Activated CD8-positive, alpha-beta T cell treated with anti-CD3 and anti-CD28 coated beads, Interleukin-2, amount 10 ng/mL, durations not matched to agents 7 days and 5 days (primary cell): ENCODE data around the gene NEU2. TPM values are rescaled to one million over a fixed set of nuclear protein-coding genes. Genes with fewer than 3 reads are reported as not detected.

Experiments used
- ATAC-seq: fragments of 150-1000 bp; cut with Tn5 transposase; one replicate; pipeline ENCODE4 v1.10.0; 2021; ENCODE audit warnings: moderate library complexity
- CTCF ChIA-PET: fragments of 350-600 bp; sonication (Branson Sonifier 250); formaldehyde crosslinking; loops from one replicate; lab custom pipeline; 2021; ENCODE audit warnings: antibody characterized with exemption; lab: Charles Lee
- POLR2A ChIA-PET: fragments of 350-600 bp; sonication (Branson Sonifier 250); formaldehyde crosslinking; loops from one replicate; lab custom pipeline; 2021; ENCODE audit warnings: antibody characterized with exemption; lab: Charles Lee
- DNase-seq: peaks from one replicate; pipeline ENCODE4 v3.0.0-alpha.2; 2020
- H3K27ac Mint-ChIP-seq: one replicate; pipeline ENCODE4 v1.8.0; 2021; ENCODE audit warnings: mild to moderate bottlenecking, mixed read lengths
- H3K27me3 Mint-ChIP-seq: one replicate; pipeline ENCODE4 v1.8.0; 2021; ENCODE audit warnings: low read depth, mixed read lengths
- H3K36me3 Mint-ChIP-seq: one replicate; pipeline ENCODE4 v1.8.0; 2021; ENCODE audit warnings: low read depth, mixed read lengths
- H3K4me1 Mint-ChIP-seq: one replicate; pipeline ENCODE4 v1.8.0; 2021; ENCODE audit warnings: low read depth, mixed read lengths
- H3K4me3 Mint-ChIP-seq: one replicate; pipeline ENCODE4 v1.8.0; 2021; ENCODE audit warnings: mild to moderate bottlenecking, mixed read lengths
- H3K9me3 Mint-ChIP-seq: one replicate; pipeline ENCODE4 v1.8.0; 2022; ENCODE audit warnings: mixed read lengths; ENCODE audit not compliant: insufficient read depth
- total RNA-seq, 2 experiments: library from RNA; stranded (reverse); gene quantifications; one replicate each; pipeline ENCODE4 v1.2.3, GENCODE V29; 2021

The NEU2 gene
- total RNA-seq, 2 experiments from 2014 or later: not detected

DNA sequence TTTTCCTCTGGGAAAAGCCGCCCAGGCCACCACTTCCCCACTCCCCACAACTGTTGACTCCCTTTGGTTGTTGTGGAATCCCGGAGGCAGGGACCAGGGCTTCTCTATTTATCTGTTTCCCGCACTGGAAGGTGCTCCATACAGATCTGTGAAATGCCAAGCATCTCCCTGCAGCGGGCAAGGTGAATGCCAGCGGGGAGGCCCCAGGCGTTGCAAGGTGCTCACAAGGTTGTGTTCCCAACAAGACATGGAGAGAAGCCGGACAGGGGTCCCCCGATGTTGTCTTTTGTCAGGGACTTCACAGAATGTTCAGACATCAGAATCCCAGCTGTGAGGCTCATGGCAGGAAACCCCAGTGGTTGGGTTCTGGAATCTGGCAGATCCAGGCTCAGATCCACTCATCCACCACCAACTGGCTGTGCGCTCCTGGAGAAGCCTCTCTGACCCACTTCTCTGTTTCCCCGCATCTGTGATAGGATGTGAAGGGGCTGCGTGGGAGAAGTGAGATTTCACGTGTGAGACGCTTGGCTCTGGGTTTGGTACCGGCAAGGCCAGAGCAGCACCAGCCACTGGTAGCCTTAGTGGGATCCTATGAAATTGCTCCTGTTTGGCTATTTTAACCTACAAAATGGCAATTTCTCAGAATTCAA lies 8.6 kb upstream of the NEU2 start:
- Mint-ChIP-seq H3K4me3 (no peak overlapping the region), H3K27ac (no peak overlapping the region), H3K4me1 (no peaks in the 10 kb centered on the region), H3K36me3 (no peaks in the 10 kb centered on the region), H3K9me3 (no peaks in the 10 kb centered on the region), H3K27me3 (peaks cover 2% of the 10 kb centered on the region)
- ChIA-PET CTCF (no interaction called here), POLR2A (no interaction called here)
- DNase-seq: no peak
- no peak for ATAC-seq

DNA sequence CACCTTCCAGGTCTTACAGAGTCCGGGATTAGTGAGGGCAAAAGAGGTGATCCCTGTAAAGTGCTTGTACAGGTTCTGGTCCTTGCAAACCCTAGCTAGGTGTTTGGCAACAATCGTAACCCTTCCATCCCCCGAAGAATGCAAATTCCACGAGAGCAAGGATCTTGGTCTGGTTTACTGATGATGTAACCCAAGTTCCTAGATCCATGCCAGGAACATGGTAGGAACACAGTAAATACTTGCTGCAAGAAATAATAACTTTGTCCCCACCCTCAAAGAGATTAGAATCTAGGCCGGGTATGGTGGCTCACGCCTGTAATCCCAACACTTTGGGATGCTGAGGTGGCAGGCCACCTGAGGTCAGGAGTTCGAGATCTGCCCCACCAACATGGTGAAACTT lies 6.8 kb upstream of the NEU2 start:
- CTCF ChIA-PET: no interaction called here
- Mint-ChIP-seq H3K4me1 (no peaks in the 10 kb centered on the region), H3K9me3 (no peaks in the 10 kb centered on the region), H3K27me3 (peaks cover 2% of the 10 kb centered on the region), H3K4me3 (no peak overlapping the region), H3K36me3 (no peaks in the 10 kb centered on the region), H3K27ac (no peak overlapping the region)
- DNase-seq (no peak), ATAC-seq (no peak)
- POLR2A ChIA-PET: no interaction called here

DNA sequence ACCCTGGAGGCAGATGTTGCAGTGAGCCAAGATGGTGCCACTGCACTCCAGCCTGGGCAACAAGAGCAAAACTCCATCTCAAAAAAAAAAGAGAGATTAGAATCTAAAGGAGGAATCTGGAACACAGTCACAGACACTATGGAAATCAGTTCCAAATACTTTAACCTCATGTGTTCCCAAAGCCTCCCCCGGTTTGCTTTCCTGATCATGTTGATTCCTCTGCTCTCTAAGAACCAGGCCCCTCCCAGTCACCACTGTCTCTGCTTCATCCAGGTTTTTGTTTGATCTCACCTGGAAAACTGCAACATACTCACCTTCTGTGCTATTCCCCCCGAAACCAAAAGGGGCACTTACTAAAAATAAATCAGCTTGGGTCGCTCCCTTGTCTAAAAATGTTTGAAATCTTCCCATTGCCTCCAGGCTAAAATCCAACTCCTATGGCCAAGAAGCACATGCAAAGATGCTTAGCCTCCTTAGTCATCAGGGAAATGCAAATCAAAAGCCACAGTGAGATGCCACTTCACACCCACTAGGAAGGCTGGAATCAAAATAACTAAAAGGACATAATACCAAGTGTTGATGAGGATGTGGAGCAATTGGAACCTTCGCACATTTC lies 6.2 kb upstream of the NEU2 start:
- ATAC-seq (no peak), DNase-seq (no peak)
- Mint-ChIP-seq H3K4me1 (no peaks in the 10 kb centered on the region), H3K27ac (no peak overlapping the region), H3K4me3 (no peak overlapping the region), H3K27me3 (peaks cover 2% of the 10 kb centered on the region), H3K36me3 (no peaks in the 10 kb centered on the region), H3K9me3 (no peaks in the 10 kb centered on the region)
- POLR2A ChIA-PET: no interaction called here
- CTCF ChIA-PET: no interaction called here

- H3K27ac Mint-ChIP-seq: no peak overlapping the region
- H3K4me3 Mint-ChIP-seq: no peak overlapping the region
- H3K36me3 Mint-ChIP-seq: no peaks in the 10 kb centered on the region
Observed at GRCh38 chr2:233029321-233029720, 3.2 kb upstream of the NEU2 start.

GRCh38 chr2:233031556-233032500 lies 644 bp upstream of the NEU2 start:
- ChIA-PET CTCF (no interaction called here), POLR2A (no interaction called here)
- DNase-seq (no peak), ATAC-seq (no peak)
- Mint-ChIP-seq H3K9me3 (no peaks in the 10 kb centered on the region), H3K36me3 (no peaks in the 10 kb centered on the region), H3K4me1 (no peaks in the 10 kb centered on the region), H3K4me3 (no peak overlapping the region), H3K27me3 (no peaks in the 10 kb centered on the region), H3K27ac (no peak overlapping the region)

More at GRCh38 chr2:233029321-233029720, 3.2 kb upstream of the NEU2 start:
- CTCF ChIA-PET: interaction anchor here (0.6 to 2.8 kb wide), 9 partner anchors 11 to 271 kb away, joined by 3 to 13 read pairs (median 3); no protein-coding TSS in a partner anchor
- peaks cover 2% of the 10 kb centered on the region for H3K27me3 Mint-ChIP-seq
- H3K9me3 Mint-ChIP-seq: no peaks in the 10 kb centered on the region
- no peaks in the 10 kb centered on the region for H3K4me1 Mint-ChIP-seq
- ATAC-seq (no peak), DNase-seq (no peak)
- POLR2A ChIA-PET: no interaction called here

- CTCF ChIA-PET: interaction anchor here (0.6 to 1.1 kb wide), 2 partner anchors 20 to 1333 kb away, joined by 3 to 4 read pairs; no protein-coding TSS in a partner anchor
Observed at GRCh38 chr2:233033672-233034071, 1.2 kb downstream of the NEU2 start.

DNA sequence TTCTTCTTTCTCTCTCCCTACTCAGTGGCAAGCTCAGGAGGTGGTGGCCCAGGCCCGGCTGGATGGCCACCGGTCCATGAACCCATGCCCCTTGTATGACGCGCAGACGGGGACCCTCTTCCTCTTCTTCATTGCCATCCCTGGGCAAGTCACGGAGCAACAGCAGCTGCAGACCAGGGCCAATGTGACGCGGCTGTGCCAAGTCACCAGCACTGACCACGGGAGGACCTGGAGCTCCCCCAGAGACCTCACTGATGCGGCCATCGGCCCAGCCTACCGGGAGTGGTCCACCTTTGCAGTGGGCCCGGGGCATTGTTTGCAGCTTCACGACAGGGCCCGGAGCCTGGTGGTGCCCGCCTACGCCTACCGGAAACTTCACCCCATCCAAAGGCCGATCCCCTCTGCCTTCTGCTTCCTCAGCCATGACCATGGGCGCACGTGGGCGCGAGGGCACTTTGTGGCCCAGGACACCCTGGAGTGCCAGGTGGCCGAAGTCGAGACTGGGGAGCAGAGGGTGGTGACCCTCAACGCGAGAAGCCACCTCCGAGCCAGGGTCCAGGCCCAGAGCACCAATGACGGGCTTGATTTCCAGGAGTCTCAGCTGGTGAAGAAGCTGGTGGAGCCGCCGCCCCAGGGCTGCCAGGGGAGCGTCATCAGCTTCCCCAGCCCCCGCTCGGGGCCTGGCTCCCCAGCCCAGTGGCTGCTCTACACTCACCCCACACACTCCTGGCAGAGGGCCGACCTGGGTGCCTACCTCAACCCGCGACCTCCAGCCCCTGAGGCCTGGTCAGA lies 1.8 kb downstream of the NEU2 start:
- POLR2A ChIA-PET: no interaction called here
- CTCF ChIA-PET: interaction anchor here (1.1 kb wide), 1 partner anchor 19 kb away, joined by 4 read pairs; no protein-coding TSS in a partner anchor

More at GRCh38 chr2:233033672-233034071, 1.2 kb downstream of the NEU2 start:
- POLR2A ChIA-PET: no interaction called here
- Mint-ChIP-seq H3K9me3 (no peaks in the 10 kb centered on the region), H3K27ac (no peak overlapping the region), H3K36me3 (no peaks in the 10 kb centered on the region), H3K4me3 (no peak overlapping the region), H3K27me3 (no peaks in the 10 kb centered on the region), H3K4me1 (no peaks in the 10 kb centered on the region)
- no peak for DNase-seq
- ATAC-seq: no peak

DNA sequence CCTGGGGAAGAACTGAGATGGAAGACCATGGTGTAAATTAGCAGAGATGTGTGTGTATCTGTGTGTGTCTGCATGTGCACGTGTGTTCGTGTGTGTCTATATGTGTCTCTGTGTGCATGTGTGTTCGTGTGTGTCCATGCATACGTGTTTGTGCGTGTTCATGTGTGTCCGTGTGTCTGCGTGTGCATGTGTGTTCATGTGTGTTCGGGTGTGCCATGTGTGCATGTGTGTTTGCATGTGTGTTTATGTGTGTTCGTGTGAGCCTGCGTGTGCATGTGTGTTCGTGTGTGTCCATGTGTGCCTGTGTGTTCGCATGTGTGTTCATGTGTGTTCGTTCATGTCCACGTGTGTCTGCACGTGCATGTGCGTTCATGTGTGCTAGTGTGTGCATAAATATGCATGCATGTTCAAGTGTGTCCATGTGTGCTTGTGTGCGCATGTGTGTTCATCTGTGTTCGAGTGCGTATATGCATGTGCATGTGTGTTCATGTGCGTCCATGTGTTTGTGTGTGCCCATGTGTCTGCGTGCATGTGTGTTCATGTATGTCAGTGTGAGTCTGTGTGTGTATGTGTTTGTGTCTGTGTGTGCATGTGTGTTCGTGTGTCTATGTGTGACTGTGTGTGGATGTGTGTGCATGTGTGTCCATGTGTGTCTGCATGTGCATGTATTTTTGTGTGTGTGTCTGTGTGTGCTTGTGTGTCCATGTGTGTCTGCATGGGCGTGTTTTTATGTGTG lies 3.1 kb downstream of the NEU2 start:
- H3K4me3 Mint-ChIP-seq: no peak overlapping the region
- H3K27me3 Mint-ChIP-seq: no peaks in the 10 kb centered on the region
- no peaks in the 10 kb centered on the region for H3K4me1 Mint-ChIP-seq
- ChIA-PET POLR2A (no interaction called here), CTCF (no interaction called here)
- DNase-seq (no peak), ATAC-seq (no peak)
- H3K9me3 Mint-ChIP-seq: no peaks in the 10 kb centered on the region
- no peaks in the 10 kb centered on the region for H3K36me3 Mint-ChIP-seq
- H3K27ac Mint-ChIP-seq: no peak overlapping the region

More for the DNA sequence above, 1.8 kb downstream of the NEU2 start:
- Mint-ChIP-seq H3K27ac (no peak overlapping the region), H3K9me3 (no peaks in the 10 kb centered on the region), H3K27me3 (no peaks in the 10 kb centered on the region), H3K4me1 (no peaks in the 10 kb centered on the region), H3K4me3 (no peak overlapping the region), H3K36me3 (no peaks in the 10 kb centered on the region)
- DNase-seq (no peak), ATAC-seq (no peak)

DNA sequence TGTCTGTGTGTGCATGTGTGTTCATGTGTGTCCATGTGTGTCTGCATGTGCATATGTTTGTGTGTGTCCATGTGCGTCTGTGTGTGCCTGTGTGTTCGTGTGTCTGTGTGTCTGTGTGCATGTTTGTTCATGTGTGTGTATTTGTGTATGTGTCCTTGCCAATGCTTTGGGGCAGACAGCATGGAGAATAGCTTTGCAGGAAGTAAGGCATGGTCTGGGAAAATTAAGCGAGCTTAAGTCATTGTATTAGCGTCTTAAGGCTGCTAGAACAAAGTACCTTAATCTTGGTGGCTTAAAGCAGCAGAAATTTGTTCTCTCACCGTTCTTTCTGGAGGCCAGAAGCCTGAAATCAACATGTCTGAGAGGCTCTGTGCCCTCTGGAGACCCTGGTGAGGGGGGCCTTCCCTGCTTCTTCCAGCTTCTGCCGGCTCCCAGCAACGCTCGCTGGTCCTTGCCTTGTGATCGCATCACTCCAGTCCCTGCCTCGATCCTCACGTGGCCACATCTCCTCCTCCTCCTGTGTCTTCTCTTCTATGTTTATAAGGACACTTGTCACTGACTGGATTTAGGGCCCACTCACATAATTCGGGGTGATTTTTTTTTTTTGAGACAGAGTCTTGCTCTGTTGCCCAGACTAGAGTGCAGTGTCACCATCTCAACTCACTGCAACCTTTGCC lies 3.8 kb downstream of the NEU2 start:
- Mint-ChIP-seq H3K27ac (no peak overlapping the region), H3K4me1 (no peaks in the 10 kb centered on the region), H3K4me3 (no peak overlapping the region), H3K9me3 (no peaks in the 10 kb centered on the region), H3K36me3 (no peaks in the 10 kb centered on the region), H3K27me3 (peaks cover 2% of the 10 kb centered on the region)
- DNase-seq: no peak
- CTCF ChIA-PET: no interaction called here
- POLR2A ChIA-PET: no interaction called here
- ATAC-seq: no peak

DNA sequence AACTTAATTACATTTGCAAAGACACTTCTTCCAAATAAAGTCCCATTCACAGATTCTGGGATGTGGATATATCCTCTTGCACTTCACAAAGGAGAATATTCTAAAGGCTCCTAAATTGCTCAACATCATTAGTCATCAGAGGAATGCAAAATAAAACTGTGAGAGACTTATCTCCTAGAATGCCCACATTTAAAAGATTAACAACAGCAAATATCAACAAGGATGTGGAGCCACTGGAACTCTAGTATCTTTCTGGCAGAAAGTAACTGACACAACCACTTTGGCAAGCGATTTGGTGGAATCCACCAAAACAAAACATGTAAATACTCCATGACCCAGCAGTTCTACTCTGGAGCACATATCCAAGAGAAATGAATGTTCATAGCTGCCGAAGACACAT lies 4.6 kb downstream of the NEU2 start:
- no peaks in the 10 kb centered on the region for H3K4me1 Mint-ChIP-seq
- CTCF ChIA-PET: no interaction called here
- no peak for ATAC-seq

More for the DNA sequence above, 4.6 kb downstream of the NEU2 start:
- peaks cover 2% of the 10 kb centered on the region for H3K27me3 Mint-ChIP-seq
- no peaks in the 10 kb centered on the region for H3K9me3 Mint-ChIP-seq
- H3K27ac Mint-ChIP-seq: no peak overlapping the region
- no peak overlapping the region for H3K4me3 Mint-ChIP-seq
- H3K36me3 Mint-ChIP-seq: no peaks in the 10 kb centered on the region
- DNase-seq: no peak
- POLR2A ChIA-PET: no interaction called here
